OCI-LY7 (cell line): ENCODE results near the gene BTC. TPM values are rescaled to one million over a fixed set of nuclear protein-coding genes. Genes with fewer than 3 reads are reported as not detected.

Experiments
- BruUV-seq: library from RNA; stranded (reverse); fragments of 400-500 nt; replicated peaks from 2 replicates; lab custom pipeline; 2021; lab: Mats Ljungman, UMichigan
- CTCF ChIA-PET: fragments of 300-600 bp; sonication (Branson Sonifier 250); formaldehyde crosslinking; loops from one replicate; lab custom pipeline; 2022; ENCODE audit warnings: antibody characterized with exemption; ENCODE audit not compliant: unreplicated experiment; lab: Charles Lee
- POLR2A ChIA-PET: fragments of 300-600 bp; sonication (Branson Sonifier 250); formaldehyde crosslinking; loops from one replicate; lab custom pipeline; 2022; ENCODE audit warnings: antibody characterized with exemption; lab: Charles Lee
- DNase-seq: peaks from one replicate; pipeline ENCODE4 v3.0.0-alpha.2; 2015; ENCODE audit warnings: low spot score
- H2AFZ ChIP-seq: fragments of 200-600 bp; sonication (generic), shearing (Covaris generic); 2 replicates; pipeline ENCODE4 v1.6.1; 2014; ENCODE audit warnings: mild to moderate bottlenecking, antibody characterized with exemption, low read length, moderate library complexity
- H3K27ac ChIP-seq: fragments of 200-600 bp; sonication (generic); 2 replicates; pipeline ENCODE4 v1.5.1; 2014; ENCODE audit warnings: mixed run types, low read depth, mild to moderate bottlenecking, moderate library complexity, low read length, inconsistent platforms; ENCODE audit not compliant: poor library complexity, severe bottlenecking
- H3K36me3 ChIP-seq: fragments of 200-600 bp; sonication (generic); 2 replicates; pipeline ENCODE4 v1.6.1; 2014; ENCODE audit warnings: mild to moderate bottlenecking, antibody characterized with exemption, low read length, moderate library complexity, mixed read lengths; ENCODE audit not compliant: insufficient read depth
- H3K4me1 ChIP-seq: fragments of 200-600 bp; sonication (generic); 2 replicates; pipeline ENCODE4 v1.5.1; 2014; ENCODE audit warnings: mild to moderate bottlenecking, low read length; ENCODE audit not compliant: insufficient read depth, poor library complexity, severe bottlenecking
- H3K4me2 ChIP-seq: fragments of 200-600 bp; sonication (generic); 2 replicates; pipeline ENCODE4 v1.6.1; 2014; ENCODE audit warnings: mild to moderate bottlenecking, low read length
- H3K4me3 ChIP-seq: fragments of 200-600 bp; sonication (generic); 2 replicates; pipeline ENCODE4 v1.5.1; 2014; ENCODE audit warnings: mild to moderate bottlenecking, low read depth, low read length; ENCODE audit not compliant: poor library complexity, severe bottlenecking
- H3K79me2 ChIP-seq: fragments of 200-600 bp; sonication (generic); 2 replicates; pipeline ENCODE4 v1.6.1; 2016; ENCODE audit warnings: low read depth, mild to moderate bottlenecking, low read length, moderate library complexity, mixed read lengths; ENCODE audit not compliant: insufficient read depth
- H3K9me2 ChIP-seq: fragments of 200-600 bp; sonication (generic); 2 replicates; pipeline ENCODE4 v1.6.1; 2016; ENCODE audit warnings: mild to moderate bottlenecking, low read length, mixed read lengths; ENCODE audit not compliant: insufficient read depth
- H3K9me3 ChIP-seq: fragments of 200-600 bp; sonication (generic); 2 replicates; pipeline ENCODE4 v1.6.1; 2014; ENCODE audit warnings: mild to moderate bottlenecking, mixed run types, low read length, mixed read lengths
- H4K20me1 ChIP-seq: fragments of 200-600 bp; sonication (generic); 2 replicates; pipeline ENCODE4 v1.6.1; 2014; ENCODE audit warnings: mild to moderate bottlenecking, antibody characterized with exemption, low read length, moderate library complexity, mixed read lengths; ENCODE audit not compliant: insufficient read depth
- CTCF ChIP-seq: fragments of 200-600 bp; sonication (generic); conservative IDR thresholded peaks from 2 replicates; pipeline ENCODE4 v1.5.1; 2014; ENCODE audit warnings: mild to moderate bottlenecking, antibody characterized with exemption, low read length, moderate library complexity, mixed read lengths
- EZH2phosphoT487 ChIP-seq: fragments of 200-600 bp; sonication (generic); IDR thresholded peaks from 2 replicates; pipeline ENCODE4 v1.6.1; 2018; ENCODE audit warnings: low read depth, borderline replicate concordance, mild to moderate bottlenecking, mixed run types, antibody characterized with exemption, low read length, moderate library complexity, mixed read lengths
- intact Hi-C: fragments of 100-400 bp; cut with micrococcal nuclease; formaldehyde crosslinking; loops from one replicate; pipeline ENCODE4 v1.10.0; 2022; ENCODE audit not compliant: unreplicated experiment
- total RNA-seq, 2 experiments: library from RNA; depleted of rRNA in 1 of 2; stranded (reverse); fragments of >200 nt in 1 of 2; shearing (Covaris generic) in 1 of 2; gene quantifications; 2 replicates each; pipeline ENCODE4 v1.2.3, GENCODE V29; 2014 to 2022

BTC gene
- total RNA-seq, 2 experiments from 2014 or later: not detected

GRCh38 chr4:74754218-74754617 is 40.1 kb downstream of the BTC start:
- DNase-seq: no peak
- no TSS peak for BruUV-seq
- POLR2A ChIA-PET: no interaction called here

GRCh38 chr4:74752798-74753197 is 41.5 kb downstream of the BTC start:
- Histone ChIP-seq H3K4me3 (no peak overlapping the region), H4K20me1 (no peaks in the 10 kb centered on the region), H3K27ac (no peak overlapping the region), H3K9me2 (no peaks in the 10 kb centered on the region), H3K9me3 (no peaks in the 10 kb centered on the region), H3K36me3 (no peaks in the 10 kb centered on the region), H3K79me2 (no peaks in the 10 kb centered on the region), H3K4me1 (no peaks in the 10 kb centered on the region), H2AFZ (no peak overlapping the region), H3K4me2 (no peak overlapping the region)
- BruUV-seq: no TSS peak
- CTCF ChIA-PET: no interaction called here
- TF ChIP-seq EZH2phosphoT487 (no peak), CTCF (no peak)
- POLR2A ChIA-PET: interaction anchor here (0.7 kb wide), 1 partner anchor 974 kb away, joined by 4 read pairs; no protein-coding TSS in a partner anchor
- DNase-seq: no peak
- intact Hi-C loops: no loop called here

More at GRCh38 chr4:74754218-74754617, 40.1 kb downstream of the BTC start:
- no peaks in the 10 kb centered on the region for H4K20me1 ChIP-seq
- no peaks in the 10 kb centered on the region for H3K36me3 ChIP-seq
- TF ChIP-seq EZH2phosphoT487 (no peak), CTCF (no peak)
- H3K4me2 ChIP-seq: no peak overlapping the region
- no peak overlapping the region for H2AFZ ChIP-seq
- CTCF ChIA-PET: no interaction called here
- intact Hi-C loops: no loop called here
- H3K4me3 ChIP-seq: no peak overlapping the region
- H3K27ac ChIP-seq: no peak overlapping the region
- H3K79me2 ChIP-seq: no peaks in the 10 kb centered on the region
- H3K9me3 ChIP-seq: no peaks in the 10 kb centered on the region
- no peaks in the 10 kb centered on the region for H3K4me1 ChIP-seq
- no peaks in the 10 kb centered on the region for H3K9me2 ChIP-seq

- Histone ChIP-seq H3K9me2 (no peaks in the 10 kb centered on the region), H3K4me1 (no peaks in the 10 kb centered on the region), H2AFZ (no peak overlapping the region), H3K36me3 (no peaks in the 10 kb centered on the region), H3K4me3 (no peak overlapping the region), H3K9me3 (no peaks in the 10 kb centered on the region), H3K27ac (no peak overlapping the region), H4K20me1 (no peaks in the 10 kb centered on the region), H3K79me2 (no peaks in the 10 kb centered on the region), H3K4me2 (no peak overlapping the region)
- DNase-seq: no peak
- POLR2A ChIA-PET: interaction anchor here (0.7 to 1.3 kb wide), 2 partner anchors 12 to 39 kb away, joined by 3 read pairs; no protein-coding TSS in a partner anchor
- no TSS peak for BruUV-seq
- no peak for TF ChIP-seq EZH2phosphoT487
- no peak for TF ChIP-seq CTCF
- intact Hi-C loops: no loop called here
- CTCF ChIA-PET: interaction anchor here (0.6 kb wide), 1 partner anchor 255 kb away, joined by 3 read pairs; no protein-coding TSS in a partner anchor
Measured at GRCh38 chr4:74751856-74752255, 42.5 kb downstream of the BTC start.
